ENCODE data around the gene OR10AD1.

Gene OR10AD1

GRCh38 chr12:48192861-48193260 lies 10.2 kb downstream of the OR10AD1 start:
- FAIRE-seq (no peak), DNase-seq (ENCODE audit: low spot score) (no peak)

DNA sequence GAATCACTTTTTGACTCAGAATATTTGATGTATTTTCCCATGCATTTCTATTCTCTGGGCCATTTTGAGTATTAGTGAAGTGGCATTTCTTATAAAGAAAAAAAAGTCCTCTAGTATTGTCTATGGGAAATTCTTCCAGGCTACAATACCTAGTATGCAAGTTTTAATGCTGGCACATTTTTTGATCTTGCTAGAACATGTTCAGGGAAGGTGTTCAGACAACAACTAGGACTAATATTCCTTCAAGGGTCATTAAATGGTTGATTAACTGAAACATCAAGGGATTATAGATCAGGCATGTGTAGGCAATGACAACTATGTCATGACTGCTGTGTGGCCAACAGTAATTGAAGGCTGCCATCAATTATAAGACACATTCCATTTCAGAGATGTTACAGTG lies 12.0 kb downstream of the OR10AD1 start:
- no peak for FAIRE-seq
- DNase-seq (ENCODE audit: low spot score): no peak

- FAIRE-seq (peak; percentile 2), DNase-seq (ENCODE audit: low spot score) (peak; percentile 18)
Measured at GRCh38 chr12:48189331-48190125, 13.6 kb downstream of the OR10AD1 start.

DNA sequence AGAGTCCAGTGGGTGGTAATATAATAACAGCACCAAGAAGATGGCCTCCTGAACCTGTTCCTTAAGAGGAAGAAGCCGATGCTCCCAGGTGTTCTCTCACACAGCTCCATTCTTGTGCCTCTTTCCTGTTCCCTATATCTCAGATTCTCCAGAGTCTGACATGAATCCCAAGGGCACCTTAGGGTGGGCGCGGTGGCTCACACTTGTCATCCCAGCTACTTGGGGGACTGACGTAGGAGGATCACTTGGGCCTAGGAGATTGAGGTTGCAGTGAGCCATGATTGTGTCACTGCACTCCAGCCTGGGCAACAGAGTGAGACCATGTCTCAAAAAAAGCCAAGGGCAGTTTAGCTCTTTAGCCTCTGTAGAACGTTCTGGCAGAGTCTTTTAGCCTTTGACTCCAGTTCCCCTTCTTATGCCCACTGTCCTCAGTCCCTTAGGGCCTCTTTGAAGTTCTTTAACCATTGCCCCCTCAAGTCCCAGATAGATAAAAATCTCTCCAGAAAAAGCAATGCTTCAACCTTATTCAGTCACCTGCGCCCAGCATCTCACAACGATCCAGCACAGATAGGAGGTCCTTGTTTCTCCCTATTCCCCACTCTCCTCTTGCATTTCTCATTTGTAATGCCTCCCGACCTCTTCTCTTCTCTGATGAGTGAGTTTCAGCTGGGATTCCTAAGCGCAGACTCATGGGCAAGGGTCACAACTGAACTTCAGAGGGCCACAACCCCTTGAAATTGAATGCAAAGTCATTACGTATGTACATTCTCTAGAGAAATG lies 15.0 kb downstream of the OR10AD1 start:
- no peak for DNase-seq (ENCODE audit: low spot score)
- FAIRE-seq: no peak

GRCh38 chr12:48185181-48185919 lies 17.7 kb downstream of the OR10AD1 start:
- FAIRE-seq: no peak
- no peak for DNase-seq (ENCODE audit: low spot score)

- DNase-seq (ENCODE audit: low spot score) (no peak), FAIRE-seq (no peak)
Measured at GRCh38 chr12:48184549-48184922, 18.6 kb downstream of the OR10AD1 start.

- no peak for FAIRE-seq
- no peak for DNase-seq (ENCODE audit: low spot score)
Measured at GRCh38 chr12:48183876-48184548, 19.1 kb downstream of the OR10AD1 start.

DNA sequence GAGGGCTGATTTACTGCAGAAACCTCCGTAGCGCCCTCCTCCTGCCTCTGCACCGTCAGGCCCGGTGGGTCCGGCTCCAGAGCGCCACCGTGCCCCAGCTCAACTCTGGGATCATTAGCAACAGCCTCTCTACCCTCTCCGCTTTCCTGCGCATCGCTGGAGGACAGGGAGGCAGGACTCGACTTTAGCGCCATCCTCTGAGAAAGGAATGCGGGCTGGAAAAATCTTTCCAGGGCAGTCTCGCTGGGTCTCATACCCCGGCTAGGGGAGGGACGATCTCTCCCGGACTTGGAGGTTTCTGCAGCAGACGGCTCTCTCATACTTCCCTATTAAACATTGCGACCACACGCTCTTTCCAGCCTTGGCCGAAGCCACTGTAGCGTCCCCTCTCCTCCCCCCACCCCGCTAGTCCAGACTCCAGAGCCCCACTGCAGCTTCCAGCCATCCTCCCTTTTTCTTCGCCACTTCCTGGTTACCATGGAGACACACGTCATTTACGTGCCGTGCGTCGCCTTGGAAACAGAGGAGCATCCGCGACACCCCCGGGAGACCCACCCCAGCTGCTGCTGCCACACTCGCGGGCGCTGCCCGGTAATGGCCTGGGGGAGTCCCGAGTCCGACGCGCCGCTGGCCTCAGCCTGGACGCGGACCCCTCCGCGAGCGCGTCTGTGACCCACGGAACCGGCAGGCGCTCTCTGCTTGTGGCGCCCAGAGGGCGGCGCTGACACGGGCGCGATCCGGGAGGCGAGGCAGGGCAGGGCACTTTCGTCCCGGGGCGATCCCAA lies 19.8 kb downstream of the OR10AD1 start, which contains the start of gene CCDC184:
Gene CCDC184, plus strand, starts transcription at position 554 of the 785 bp plus-strand sequence. CDS start 479 bp downstream, outside the sequence.
- DNase-seq (ENCODE audit: low spot score): no peak
- FAIRE-seq: no peak

GRCh38 chr12:48182631-48183030 lies 20.5 kb downstream of the OR10AD1 start:
- no peak for FAIRE-seq
- DNase-seq (ENCODE audit: low spot score): no peak

DNA sequence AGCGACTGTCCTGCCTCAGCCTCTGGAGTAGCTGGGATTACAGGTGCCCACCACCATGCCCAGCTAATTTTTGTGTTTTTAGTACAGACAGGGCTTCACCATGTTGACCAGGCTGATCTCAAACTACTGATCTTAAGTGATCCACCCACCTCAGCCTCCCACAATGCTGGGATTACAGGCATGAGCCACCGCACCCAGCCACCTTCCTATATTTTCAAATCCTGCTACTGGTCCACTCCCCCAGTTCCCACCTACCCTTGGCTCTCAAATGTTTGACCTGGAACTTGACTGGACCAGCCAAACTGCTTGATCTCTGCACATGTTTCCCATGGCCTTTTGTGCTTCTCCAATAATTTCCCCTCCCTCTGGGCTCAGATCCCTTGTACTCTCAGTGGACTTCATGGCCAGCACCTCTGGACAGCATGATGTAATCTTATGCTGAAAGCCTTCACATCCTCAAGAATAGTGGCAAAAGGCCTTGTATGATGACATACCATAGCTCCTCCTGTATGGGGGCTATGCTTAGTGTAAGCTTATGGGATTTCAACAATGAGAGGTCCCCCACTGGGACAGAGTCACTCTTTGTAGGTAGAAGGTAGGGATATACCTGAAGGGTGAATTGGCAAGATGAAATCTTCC lies 22.1 kb downstream of the OR10AD1 start:
- FAIRE-seq (no peak), DNase-seq (ENCODE audit: low spot score) (no peak)

DNA sequence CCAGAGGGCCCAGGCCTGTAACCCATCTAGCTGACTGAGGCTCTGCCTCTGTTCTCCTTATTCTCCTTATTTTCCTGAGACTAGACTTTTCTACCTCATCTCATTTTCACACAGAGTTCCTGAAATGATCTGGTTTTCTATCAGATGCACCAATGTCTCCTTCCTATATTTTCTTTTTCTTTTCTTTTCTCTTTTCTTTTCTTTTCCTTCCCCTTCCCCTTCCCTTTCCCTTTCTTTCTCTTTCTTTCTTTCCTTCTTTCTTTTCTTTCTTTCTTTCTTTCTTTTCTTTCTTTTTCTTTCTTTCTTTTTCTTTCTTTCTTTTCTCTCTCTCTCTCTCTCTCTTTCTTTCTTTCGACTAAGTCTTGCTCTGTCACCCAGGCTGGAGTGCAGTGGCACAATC lies 22.7 kb downstream of the OR10AD1 start:
- DNase-seq (ENCODE audit: low spot score) (no peak), FAIRE-seq (no peak)

DNA sequence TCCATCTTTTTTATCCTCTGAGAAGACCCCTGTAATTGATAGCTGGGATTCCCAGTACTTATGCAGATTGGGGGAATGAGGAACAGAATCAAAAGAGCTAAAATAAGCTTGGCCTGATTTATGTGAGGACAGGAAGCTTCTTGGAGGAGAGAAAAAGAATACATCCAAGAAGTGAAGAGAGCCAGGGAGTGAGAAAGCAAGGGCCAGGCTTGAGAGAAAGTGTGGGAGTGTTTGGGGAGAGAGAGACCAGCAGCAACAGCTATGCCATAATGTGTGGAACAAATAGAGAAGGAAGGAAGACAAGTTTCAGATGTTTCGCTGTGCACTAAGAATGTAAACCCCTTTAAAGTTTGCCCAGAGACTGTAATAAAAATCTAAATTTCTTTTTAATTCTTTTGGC lies 23.6 kb downstream of the OR10AD1 start:
- no peak for FAIRE-seq
- no peak for DNase-seq (ENCODE audit: low spot score)

GRCh38 chr12:48177982-48178381 lies 25.1 kb downstream of the OR10AD1 start:
- FAIRE-seq: no peak
- no peak for DNase-seq (ENCODE audit: low spot score)

- FAIRE-seq (no peak), DNase-seq (ENCODE audit: low spot score) (no peak)
Measured at GRCh38 chr12:48176417-48176751, 26.7 kb downstream of the OR10AD1 start.

DNA sequence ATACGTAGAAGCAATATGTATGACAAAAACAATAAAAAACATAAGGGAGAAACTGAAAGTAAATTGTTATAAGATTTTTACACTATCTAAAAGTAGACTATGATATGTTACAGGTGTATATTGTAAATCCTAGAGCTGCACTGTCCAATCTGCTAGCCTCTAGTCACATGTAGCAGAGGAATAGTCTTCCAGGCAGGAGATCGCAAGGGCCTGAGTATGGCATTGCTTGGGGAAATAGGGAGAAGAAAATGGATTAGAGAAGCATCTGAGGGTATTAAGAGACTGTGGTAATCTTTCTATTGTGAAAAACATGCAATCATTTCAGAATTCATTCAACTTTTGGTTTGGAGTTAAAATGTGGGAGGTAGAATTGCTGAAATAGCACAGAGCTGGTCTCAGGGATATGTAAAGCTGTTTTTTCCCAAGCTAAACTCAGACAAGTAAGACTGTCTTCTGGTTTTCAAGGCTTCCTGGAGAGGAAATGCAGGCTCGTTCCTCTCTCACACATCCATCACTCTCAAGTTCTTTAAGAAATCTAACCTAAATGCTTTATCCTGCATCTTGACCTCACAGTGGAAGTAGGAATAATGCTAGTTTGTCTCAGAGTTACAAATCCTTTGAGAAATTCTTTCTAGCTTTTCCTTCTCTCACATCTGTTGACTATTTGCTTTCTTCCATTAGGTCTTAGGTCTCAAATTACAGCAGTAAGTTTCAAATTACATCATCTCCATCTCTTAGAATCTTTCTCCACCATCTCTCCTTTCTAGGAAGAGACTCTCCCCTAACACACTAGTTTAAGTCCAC lies 27.3 kb downstream of the OR10AD1 start:
- DNase-seq (ENCODE audit: low spot score) (no peak), FAIRE-seq (no peak)

DNA sequence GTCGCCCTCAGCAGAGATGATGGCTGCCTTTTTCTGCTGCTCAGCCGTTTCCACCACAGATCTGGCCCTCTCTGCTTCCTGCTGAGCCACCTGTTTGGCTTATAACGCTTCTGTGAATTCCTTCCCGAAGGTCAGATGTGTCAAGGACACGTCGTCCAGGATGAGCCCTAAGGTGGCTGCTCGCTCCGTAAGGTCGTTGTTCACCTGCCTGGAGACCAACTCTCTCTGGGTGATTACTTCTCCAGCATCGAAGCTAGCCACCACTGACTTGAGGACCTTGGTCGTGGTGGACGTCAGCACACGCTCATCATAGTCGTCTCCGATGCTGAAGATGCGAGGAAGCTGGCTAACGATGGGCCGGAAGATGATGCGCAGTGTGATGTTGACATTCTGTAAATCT lies 34.1 kb downstream of the OR10AD1 start:
- FAIRE-seq (no peak), DNase-seq (ENCODE audit: low spot score) (no peak)

- FAIRE-seq: peak; percentile 78
- peak; percentile 25 for DNase-seq (ENCODE audit: low spot score)
Measured at GRCh38 chr12:48165089-48165981, 37.8 kb downstream of the OR10AD1 start.

GRCh38 chr12:48164451-48164850 lies 38.6 kb downstream of the OR10AD1 start:
- FAIRE-seq: no peak

More at GRCh38 chr12:48164451-48164850, 38.6 kb downstream of the OR10AD1 start:
- no peak for DNase-seq (ENCODE audit: low spot score)

All from RCC 7860 (cell line).